ENCODE results near the gene PROCA1. TPM values are rescaled to one million over a fixed set of nuclear protein-coding genes. Genes with fewer than 3 reads are reported as not detected.
"Not testable (repeated sequence)": the region's sequence is repeated elsewhere in the genome, so short reads cannot be mapped to it uniquely, and the experiment has no call there.

Gene PROCA1
- total RNA-seq, 1 experiment from 2014 or later: 2.7 TPM

DNA sequence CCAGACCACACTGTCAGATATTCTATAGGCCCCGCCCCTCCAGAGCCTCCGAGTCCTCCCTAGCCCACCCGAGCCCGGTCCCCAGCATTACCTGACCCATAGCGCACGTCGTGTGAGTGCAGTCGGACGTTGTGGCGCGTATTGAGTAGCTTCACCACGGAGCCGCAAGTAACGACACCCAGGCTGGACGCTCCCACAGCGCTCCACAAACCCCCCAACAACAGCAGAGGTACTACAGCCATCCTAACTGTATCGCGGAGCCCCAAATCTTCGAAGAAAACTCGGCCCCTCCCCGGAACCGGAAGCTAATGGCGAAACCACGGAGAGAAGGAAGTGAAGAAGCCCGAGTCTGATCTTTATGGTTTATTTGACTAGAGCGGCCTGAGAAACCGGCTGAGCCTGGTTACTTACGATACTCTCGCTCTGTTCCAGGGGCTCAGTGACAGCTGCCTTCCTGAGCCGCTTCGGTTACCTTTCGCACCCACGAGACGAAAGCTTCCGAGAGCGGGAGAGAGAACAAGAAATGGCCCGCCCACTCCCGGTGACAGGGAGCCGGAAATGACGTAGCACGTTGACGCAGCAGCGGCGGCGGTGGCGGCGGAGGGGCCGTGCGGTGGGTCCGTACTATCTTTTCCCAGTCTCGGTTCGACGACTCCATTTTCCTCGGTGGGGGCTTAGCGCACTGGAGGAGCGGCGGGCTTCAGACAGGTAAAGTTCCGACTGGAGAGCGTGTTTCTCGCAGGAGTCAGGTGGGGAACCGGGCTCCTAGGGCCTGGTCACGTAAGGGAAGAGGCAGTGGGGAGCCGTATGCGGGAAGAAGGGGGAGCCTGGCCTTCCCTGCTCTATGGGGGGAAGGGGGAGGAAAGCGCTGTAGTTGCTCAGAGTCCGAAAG lies 49.8 kb downstream of the PROCA1 start, which contains the start of the genes SDF2 and SUPT6H:
Gene SDF2 (minus strand): TSS at position 272 of the 892 bp plus-strand sequence. CDS start 30 bp downstream, at position 242.
Gene SUPT6H (plus strand): TSS at position 571 of the 892 bp plus-strand sequence. CDS start 11,197 bp downstream, outside the sequence.
- Histone ChIP-seq H3K4me3 (ENCODE audit: low read length) (peak within 1 kb of the TSS; percentile 87), H3K27ac (ENCODE audit: low read length) (peak within 1 kb of the TSS; percentile 97), H3K9ac (ENCODE audit: low read length) (peak within 1 kb of the TSS; percentile 94), H4K20me1 (ENCODE audit: insufficient read depth, low read depth, low read length) (peaks cover 18% of the 10 kb centered on the region), H3K4me1 (ENCODE audit: low read length) (peaks cover 42% of the 10 kb centered on the region), H3K79me2 (ENCODE audit: low read length) (peaks cover 76% of the 10 kb centered on the region), H3K9me3 (ENCODE audit: low read length) (peaks cover 7% of the 10 kb centered on the region), H3K9me2 (replicated peaks; ENCODE audit: insufficient read depth, low read length) (no peaks in the 10 kb centered on the region), H3K27me3 (ENCODE audit: low read length) (no peaks in the 10 kb centered on the region), H3K4me2 (ENCODE audit: low read depth, low read length, poor library complexity, severe bottlenecking) (peak within 1 kb of the TSS; percentile 85), H2AFZ (ENCODE audit: low read length) (peak within 1 kb of the TSS; percentile 99), H3K36me3 (ENCODE audit: insufficient read depth, low read length) (peaks cover 27% of the 10 kb centered on the region)
- peak; percentile 96 for DNase-seq

DNA sequence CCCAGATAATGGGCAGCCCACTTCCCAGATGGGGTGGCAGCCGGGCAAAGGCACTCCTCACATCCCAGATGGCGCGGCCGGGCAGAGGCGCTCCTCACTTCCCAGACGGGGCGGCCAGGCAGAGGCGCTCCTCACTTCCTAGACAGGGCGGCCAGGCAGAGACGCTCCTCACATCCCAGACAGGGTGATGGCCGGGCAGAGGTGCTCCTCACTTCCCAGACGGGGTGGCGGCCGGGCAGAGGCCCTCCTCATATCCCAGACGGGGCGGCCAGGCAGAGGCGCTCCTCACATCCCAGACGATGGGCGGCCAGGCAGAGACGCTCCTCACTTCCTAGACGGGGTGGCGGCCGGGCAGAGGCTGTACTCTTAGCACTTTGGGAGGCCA lies 52.2 kb downstream of the PROCA1 start:
- not testable (repeated sequence) for DNase-seq; H3K9me2 ChIP-seq (replicated peaks; ENCODE audit: insufficient read depth, low read length); H3K4me3 ChIP-seq (ENCODE audit: low read length); H3K4me2 ChIP-seq (ENCODE audit: low read depth, low read length, poor library complexity, severe bottlenecking); H3K27ac ChIP-seq (ENCODE audit: low read length); H3K9ac ChIP-seq (ENCODE audit: low read length); H2AFZ ChIP-seq (ENCODE audit: low read length); H4K20me1 ChIP-seq (ENCODE audit: insufficient read depth, low read depth, low read length); H3K9me3 ChIP-seq (ENCODE audit: low read length); H3K27me3 ChIP-seq (ENCODE audit: low read length)
- peaks cover 17% of the 10 kb centered on the region for H3K36me3 ChIP-seq (ENCODE audit: insufficient read depth, low read length)
- H3K4me1 ChIP-seq (ENCODE audit: low read length): peaks cover 24% of the 10 kb centered on the region
- peaks cover 56% of the 10 kb centered on the region for H3K79me2 ChIP-seq (ENCODE audit: low read length)

DNA sequence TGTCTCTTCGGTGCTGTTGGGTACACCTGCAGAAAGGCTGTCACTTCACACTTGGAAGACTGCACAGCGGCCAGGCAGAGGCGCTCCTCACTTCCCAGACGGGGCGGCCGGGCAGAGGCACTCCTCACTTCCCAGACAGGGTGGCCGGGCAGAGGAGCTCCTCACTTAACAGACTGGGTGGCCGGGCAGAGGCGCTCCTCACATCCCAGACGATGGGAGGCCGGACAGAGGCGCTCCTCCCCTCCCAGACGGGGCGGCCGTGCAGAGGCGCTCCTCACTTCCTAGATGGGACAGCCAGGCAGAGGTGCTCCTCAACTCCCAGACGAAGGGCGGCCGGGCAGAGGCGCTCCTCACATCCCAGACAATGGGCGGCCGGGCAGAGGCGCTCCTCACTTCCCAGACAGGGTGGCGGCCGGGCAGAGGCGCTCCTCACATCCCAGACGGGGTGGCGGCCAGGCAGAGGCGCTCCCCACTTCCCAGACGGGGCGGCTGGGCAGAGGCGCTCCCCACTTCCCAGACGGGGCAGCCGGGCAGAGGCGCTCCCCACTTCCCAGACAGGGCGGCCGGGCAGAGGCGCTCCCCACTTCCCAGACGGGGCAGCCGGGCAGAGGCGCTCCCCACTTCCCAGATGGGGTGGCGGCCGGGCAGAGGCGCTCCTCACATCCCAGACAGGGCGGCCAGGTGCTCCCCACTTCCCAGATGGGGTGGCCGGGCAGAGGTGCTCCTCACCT lies 52.8 kb downstream of the PROCA1 start:
- H4K20me1 ChIP-seq (ENCODE audit: insufficient read depth, low read depth, low read length): not testable (repeated sequence)
- peaks cover 18% of the 10 kb centered on the region for H3K4me1 ChIP-seq (ENCODE audit: low read length)

GRCh38 chr17:28658342-28658741 lies 53.3 kb downstream of the PROCA1 start:
- peaks cover 12% of the 10 kb centered on the region for H3K36me3 ChIP-seq (ENCODE audit: insufficient read depth, low read length)
- H3K9me3 ChIP-seq (ENCODE audit: low read length); DNase-seq; H3K27me3 ChIP-seq (ENCODE audit: low read length); H2AFZ ChIP-seq (ENCODE audit: low read length); H3K27ac ChIP-seq (ENCODE audit: low read length); H3K4me2 ChIP-seq (ENCODE audit: low read depth, low read length, poor library complexity, severe bottlenecking); H3K4me3 ChIP-seq (ENCODE audit: low read length); H3K9ac ChIP-seq (ENCODE audit: low read length); H4K20me1 ChIP-seq (ENCODE audit: insufficient read depth, low read depth, low read length); H3K9me2 ChIP-seq (replicated peaks; ENCODE audit: insufficient read depth, low read length): not testable (repeated sequence)
- H3K4me1 ChIP-seq (ENCODE audit: low read length): peaks cover 12% of the 10 kb centered on the region
- peaks cover 45% of the 10 kb centered on the region for H3K79me2 ChIP-seq (ENCODE audit: low read length)

More for the DNA sequence above, 52.8 kb downstream of the PROCA1 start:
- peaks cover 51% of the 10 kb centered on the region for H3K79me2 ChIP-seq (ENCODE audit: low read length)
- H3K27ac ChIP-seq (ENCODE audit: low read length); H3K9me2 ChIP-seq (replicated peaks; ENCODE audit: insufficient read depth, low read length); H3K4me2 ChIP-seq (ENCODE audit: low read depth, low read length, poor library complexity, severe bottlenecking); H3K9ac ChIP-seq (ENCODE audit: low read length); H3K4me3 ChIP-seq (ENCODE audit: low read length); DNase-seq; H2AFZ ChIP-seq (ENCODE audit: low read length); H3K27me3 ChIP-seq (ENCODE audit: low read length); H3K9me3 ChIP-seq (ENCODE audit: low read length): not testable (repeated sequence)
- H3K36me3 ChIP-seq (ENCODE audit: insufficient read depth, low read length): peaks cover 13% of the 10 kb centered on the region

GRCh38 chr17:28657756-28658155 lies 53.9 kb downstream of the PROCA1 start:
- no peak overlapping the region for H3K9ac ChIP-seq (ENCODE audit: low read length)

GRCh38 chr17:28655160-28655559 lies 56.5 kb downstream of the PROCA1 start:
- Histone ChIP-seq H3K79me2 (ENCODE audit: low read length) (peaks cover 17% of the 10 kb centered on the region), H3K4me1 (ENCODE audit: low read length) (no peaks in the 10 kb centered on the region), H4K20me1 (ENCODE audit: insufficient read depth, low read depth, low read length) (no peaks in the 10 kb centered on the region), H3K36me3 (ENCODE audit: insufficient read depth, low read length) (peaks cover 12% of the 10 kb centered on the region), H3K4me2 (ENCODE audit: low read depth, low read length, poor library complexity, severe bottlenecking) (no peak overlapping the region), H3K9ac (ENCODE audit: low read length) (no peak overlapping the region), H3K4me3 (ENCODE audit: low read length) (no peak overlapping the region), H3K27me3 (ENCODE audit: low read length) (no peaks in the 10 kb centered on the region), H2AFZ (ENCODE audit: low read length) (no peak overlapping the region), H3K9me3 (ENCODE audit: low read length) (peaks cover 3% of the 10 kb centered on the region), H3K9me2 (replicated peaks; ENCODE audit: insufficient read depth, low read length) (no peaks in the 10 kb centered on the region), H3K27ac (ENCODE audit: low read length) (no peak overlapping the region)
- no peak for DNase-seq

More at GRCh38 chr17:28657756-28658155, 53.9 kb downstream of the PROCA1 start:
- Histone ChIP-seq H3K4me2 (ENCODE audit: low read depth, low read length, poor library complexity, severe bottlenecking) (no peak overlapping the region), H3K79me2 (ENCODE audit: low read length) (peaks cover 39% of the 10 kb centered on the region), H3K27me3 (ENCODE audit: low read length) (no peaks in the 10 kb centered on the region), H3K36me3 (ENCODE audit: insufficient read depth, low read length) (peaks cover 12% of the 10 kb centered on the region), H3K9me3 (ENCODE audit: low read length) (peaks cover 7% of the 10 kb centered on the region), H3K27ac (ENCODE audit: low read length) (no peak overlapping the region), H3K4me3 (ENCODE audit: low read length) (no peak overlapping the region), H2AFZ (ENCODE audit: low read length) (no peak overlapping the region), H4K20me1 (ENCODE audit: insufficient read depth, low read depth, low read length) (no peaks in the 10 kb centered on the region; the same call in 1 of the 2 replicates), H3K9me2 (replicated peaks; ENCODE audit: insufficient read depth, low read length) (no peaks in the 10 kb centered on the region), H3K4me1 (ENCODE audit: low read length) (peaks cover 7% of the 10 kb centered on the region; the same call in 1 of the 2 replicates)
- DNase-seq: no peak
